Rectal smooth muscle tissue (tissue), 1 donor: ENCODE data around the gene FAM20C.

Experiments
- H3K27ac ChIP-seq: one replicate; pipeline ENCODE4 v1.7.0; 2013; ENCODE audit warnings: low read depth, low read length, inconsistent platforms
- H3K27me3 ChIP-seq: one replicate; pipeline ENCODE4 v1.7.0; 2013; ENCODE audit warnings: low read length; ENCODE audit not compliant: control insufficient read depth, insufficient read depth
- H3K36me3 ChIP-seq: one replicate; pipeline ENCODE4 v1.7.0; 2013; ENCODE audit warnings: low read length; ENCODE audit not compliant: control insufficient read depth, insufficient read depth
- H3K4me1 ChIP-seq: one replicate; pipeline ENCODE4 v1.7.0; 2013; ENCODE audit warnings: low read length; ENCODE audit not compliant: control insufficient read depth, insufficient read depth
- H3K4me3 ChIP-seq: one replicate; pipeline ENCODE4 v1.7.0; 2013; ENCODE audit warnings: low read length
- H3K9ac ChIP-seq: one replicate; pipeline ENCODE4 v1.7.0; 2013; ENCODE audit warnings: low read length

FAM20C gene

DNA sequence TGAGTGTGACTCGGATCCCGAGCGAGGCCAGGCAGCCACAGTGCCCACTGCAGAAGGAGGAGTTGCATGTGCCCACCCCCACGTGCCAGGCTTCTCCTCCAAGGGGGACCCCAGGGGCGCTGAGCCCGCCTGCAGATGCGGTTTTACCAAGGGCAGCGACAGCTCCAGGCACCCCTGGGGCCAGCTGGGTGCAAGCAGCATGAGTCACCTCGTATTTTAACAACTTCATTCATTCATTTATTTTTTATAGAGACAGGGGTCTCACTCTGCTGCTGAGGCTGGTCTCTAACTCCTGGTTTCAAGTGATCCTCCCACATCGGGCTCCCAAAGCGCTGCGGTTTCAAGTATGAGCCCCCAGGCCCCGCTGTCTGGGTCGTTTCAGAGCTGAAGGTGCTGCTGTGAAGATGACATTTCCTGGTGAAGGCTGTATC lies 96.3 kb downstream of the FAM20C start:
- Histone ChIP-seq H3K9ac (no peak overlapping the region), H3K27me3 (peaks cover 15% of the 10 kb centered on the region)

GRCh38 chr7:289209-289755 lies 96.9 kb downstream of the FAM20C start:
- no peak overlapping the region for H3K27ac ChIP-seq
- no peak overlapping the region for H3K4me3 ChIP-seq
- H3K9ac ChIP-seq, result no peak overlapping the region
- peaks cover 15% of the 10 kb centered on the region for H3K27me3 ChIP-seq
- no peaks in the 10 kb centered on the region for H3K36me3 ChIP-seq
- H3K4me1 ChIP-seq, result no peaks in the 10 kb centered on the region

More for the DNA sequence above, 96.3 kb downstream of the FAM20C start:
- Histone ChIP-seq H3K4me3 (no peak overlapping the region), H3K4me1 (no peaks in the 10 kb centered on the region), H3K27ac (no peak overlapping the region), H3K36me3 (no peaks in the 10 kb centered on the region)

GRCh38 chr7:289756-290553 lies 97.6 kb downstream of the FAM20C start, which contains the start of gene FOXL3:
Gene FOXL3, plus strand, starts transcription at chr7:290170. Its CDS starts 0 bp downstream, at chr7:290170.
- no peak within 1 kb of the TSS for H3K9ac ChIP-seq
- H3K4me3 ChIP-seq, result peak within 1 kb of the TSS; percentile 4
- H3K27me3 ChIP-seq, result peaks cover 15% of the 10 kb centered on the region

DNA sequence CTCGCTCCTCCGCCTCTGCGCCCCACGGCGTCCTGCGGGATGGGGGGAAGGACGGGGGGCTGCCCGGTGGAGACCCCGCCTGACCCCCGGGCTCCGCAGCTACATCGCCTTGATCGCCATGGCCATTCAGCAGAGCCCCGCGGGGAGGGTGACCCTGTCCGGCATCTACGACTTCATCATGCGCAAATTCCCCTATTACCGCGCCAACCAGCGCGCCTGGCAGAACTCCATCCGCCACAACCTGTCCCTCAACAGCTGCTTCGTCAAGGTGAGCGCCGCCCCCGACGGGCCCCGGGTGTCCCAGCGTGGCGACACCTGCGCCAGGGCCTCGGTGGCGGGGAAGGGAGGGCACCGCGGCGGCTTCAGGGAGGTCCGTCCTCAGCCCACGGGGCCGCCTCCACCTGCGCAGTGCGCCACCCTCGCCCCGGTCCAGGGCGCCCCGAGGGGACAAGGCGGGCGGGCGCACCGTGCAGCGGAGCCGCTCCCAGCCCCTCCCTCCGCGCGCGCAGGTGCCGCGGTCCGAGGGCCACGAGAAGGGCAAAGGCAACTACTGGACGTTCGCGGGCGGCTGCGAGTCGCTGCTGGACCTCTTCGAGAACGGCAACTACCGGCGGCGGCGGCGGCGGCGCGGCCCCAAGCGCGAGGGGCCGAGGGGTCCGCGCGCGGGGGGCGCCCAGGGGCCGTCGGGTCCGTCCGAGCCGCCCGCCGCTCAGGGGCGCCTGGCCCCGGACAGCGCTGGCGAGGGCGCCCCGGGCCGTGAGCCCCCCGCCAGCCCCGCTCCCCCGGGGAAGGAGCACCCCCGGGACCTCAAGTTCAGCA lies 98.4 kb downstream of the FAM20C start:
- H3K27ac ChIP-seq, result no peak overlapping the region
- no peaks in the 10 kb centered on the region for H3K36me3 ChIP-seq
- no peak overlapping the region for H3K9ac ChIP-seq
- H3K27me3 ChIP-seq, result peaks cover 15% of the 10 kb centered on the region
- H3K4me3 ChIP-seq, result peak overlapping the region; percentile 4
- no peaks in the 10 kb centered on the region for H3K4me1 ChIP-seq

More at GRCh38 chr7:289756-290553, 97.6 kb downstream of the FAM20C start, which contains the start of gene FOXL3:
- H3K36me3 ChIP-seq, result no peaks in the 10 kb centered on the region
- H3K4me1 ChIP-seq, result no peaks in the 10 kb centered on the region
- no peak within 1 kb of the TSS for H3K27ac ChIP-seq

DNA sequence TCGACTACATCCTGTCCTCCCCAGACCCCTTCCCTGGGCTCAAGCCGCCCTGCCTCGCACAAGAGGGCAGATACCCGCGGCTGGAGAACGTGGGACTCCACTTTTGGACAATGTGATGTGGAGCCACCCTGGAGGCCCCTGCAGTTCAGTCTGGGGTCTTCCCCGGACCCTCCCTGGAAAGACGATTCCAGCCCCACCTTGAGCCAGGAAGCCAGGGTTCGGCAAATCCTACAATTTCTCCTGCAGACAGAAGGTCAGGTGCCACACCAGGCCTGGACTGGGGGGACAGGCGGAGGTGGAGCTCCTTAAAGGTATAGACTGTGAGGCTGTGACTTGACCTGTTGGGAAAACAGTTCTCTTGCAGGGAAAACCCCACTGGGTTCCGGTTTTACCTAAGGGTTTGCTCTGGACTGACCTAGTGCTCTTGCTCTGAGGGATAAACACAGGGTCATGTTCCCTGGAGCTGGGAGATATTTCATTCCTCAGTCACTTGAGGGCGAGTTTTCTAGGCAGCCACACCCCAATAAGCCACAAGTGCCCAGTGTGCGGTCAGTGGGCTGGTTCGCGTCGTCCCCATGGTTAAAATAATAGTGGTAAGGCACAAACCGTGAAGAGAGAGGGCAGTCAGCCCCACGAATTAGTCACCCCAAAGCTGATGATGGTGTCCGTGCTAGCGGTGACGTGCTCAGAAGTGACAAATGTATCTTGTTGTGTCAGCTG lies 99.2 kb downstream of the FAM20C start:
- no peak overlapping the region for H3K9ac ChIP-seq
- H3K36me3 ChIP-seq, result no peaks in the 10 kb centered on the region
- H3K27me3 ChIP-seq, result peaks cover 15% of the 10 kb centered on the region
- no peak overlapping the region for H3K4me3 ChIP-seq
- no peaks in the 10 kb centered on the region for H3K4me1 ChIP-seq
- H3K27ac ChIP-seq, result no peak overlapping the region

DNA sequence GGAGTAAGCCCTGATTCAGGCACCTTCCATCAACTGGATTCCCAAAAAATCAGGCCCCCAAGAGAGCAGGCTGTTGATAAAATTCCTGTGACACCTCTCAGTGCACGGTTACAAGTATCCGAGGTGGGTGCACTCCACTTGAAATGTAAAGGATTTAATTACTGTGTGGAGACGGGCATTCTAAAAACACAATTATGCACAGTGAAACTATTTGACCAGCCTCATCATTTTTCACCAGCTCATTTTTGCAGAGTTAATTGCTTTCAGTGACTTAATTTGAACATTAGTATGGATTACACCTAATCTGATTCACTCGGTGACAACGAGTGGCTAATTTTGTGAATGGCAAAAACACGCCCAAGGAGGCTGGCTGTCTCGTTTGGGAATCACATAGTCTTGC lies 99.9 kb downstream of the FAM20C start:
- H3K27ac ChIP-seq, result no peak overlapping the region
- H3K27me3 ChIP-seq, result peaks cover 15% of the 10 kb centered on the region
- no peaks in the 10 kb centered on the region for H3K4me1 ChIP-seq
- no peak overlapping the region for H3K9ac ChIP-seq
- no peak overlapping the region for H3K4me3 ChIP-seq
- no peaks in the 10 kb centered on the region for H3K36me3 ChIP-seq

- Histone ChIP-seq H3K4me3 (no peak overlapping the region), H3K36me3 (no peaks in the 10 kb centered on the region), H3K4me1 (no peaks in the 10 kb centered on the region), H3K9ac (no peak overlapping the region), H3K27me3 (peaks cover 15% of the 10 kb centered on the region), H3K27ac (no peak overlapping the region)
Measured at GRCh38 chr7:292826-293225, 100.5 kb downstream of the FAM20C start.

DNA sequence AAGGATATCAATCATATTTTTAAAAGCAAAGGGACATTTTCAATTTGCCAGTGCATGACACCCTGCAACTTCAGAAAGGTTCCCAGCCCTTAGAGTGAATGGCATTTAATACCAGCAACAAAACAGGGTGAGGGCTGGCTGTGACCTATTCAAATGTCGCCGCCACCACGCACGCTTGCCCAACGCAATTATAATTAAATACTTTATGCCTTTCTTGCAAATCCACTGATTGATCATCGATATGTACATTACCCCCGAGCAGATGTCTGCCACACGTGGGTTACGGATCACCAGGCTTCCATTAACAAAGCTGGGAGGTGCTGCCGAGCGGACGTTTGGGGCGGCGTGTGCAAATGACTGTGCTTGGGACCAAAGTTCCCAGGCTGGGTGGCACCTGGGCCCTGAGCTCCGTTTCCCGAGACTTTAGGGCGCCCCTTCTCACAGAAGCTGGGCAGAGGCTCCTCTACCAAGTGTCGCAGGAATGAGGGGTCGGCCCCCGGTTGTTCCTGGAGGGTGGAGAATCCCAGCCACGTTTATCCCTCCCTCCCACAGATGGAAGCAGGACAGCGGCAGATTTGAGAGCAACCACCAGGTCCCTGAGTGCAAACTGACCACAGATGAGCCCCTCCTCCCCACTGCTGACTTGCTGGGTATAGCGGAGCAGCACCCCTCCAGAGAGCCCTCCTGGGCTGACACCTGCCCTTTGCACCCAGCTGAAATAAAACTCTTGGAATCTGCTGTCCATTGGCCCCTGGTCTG lies 101.5 kb downstream of the FAM20C start:
- no peaks in the 10 kb centered on the region for H3K36me3 ChIP-seq
- H3K4me1 ChIP-seq, result no peaks in the 10 kb centered on the region
- H3K27me3 ChIP-seq, result peaks cover 15% of the 10 kb centered on the region
- H3K27ac ChIP-seq, result no peak overlapping the region
- H3K9ac ChIP-seq, result no peak overlapping the region
- no peak overlapping the region for H3K4me3 ChIP-seq

- Histone ChIP-seq H3K27ac (no peak overlapping the region), H3K4me3 (no peak overlapping the region), H3K4me1 (no peaks in the 10 kb centered on the region), H3K36me3 (no peaks in the 10 kb centered on the region), H3K27me3 (peaks cover 14% of the 10 kb centered on the region), H3K9ac (no peak overlapping the region)
Measured at GRCh38 chr7:294440-295154, 102.2 kb downstream of the FAM20C start.

- Histone ChIP-seq H3K27ac (no peak overlapping the region), H3K36me3 (no peaks in the 10 kb centered on the region), H3K9ac (no peak overlapping the region), H3K27me3 (peaks cover 5% of the 10 kb centered on the region), H3K4me1 (no peaks in the 10 kb centered on the region), H3K4me3 (no peak overlapping the region)
Measured at GRCh38 chr7:295155-296154, 103.1 kb downstream of the FAM20C start.
